HCT116 (cell line): ENCODE data around the gene ADGRL3. TPM values are rescaled to one million over a fixed set of nuclear protein-coding genes. Genes with fewer than 3 reads are reported as not detected.

Experiments
- ATAC-seq: fragments of 200-7000 bp; cut with Tn5 transposase; 2 replicates; pipeline ENCODE4 v1.9.1; 2020; ENCODE audit warnings: mild to moderate bottlenecking, moderate library complexity
- BruUV-seq: library from RNA; stranded (reverse); fragments of 400-500 nt; replicated peaks from 2 replicates; lab custom pipeline; 2021; lab: Mats Ljungman, UMichigan
- CTCF ChIA-PET: fragments of 300-600 bp; sonication (Branson Sonifier 250); formaldehyde crosslinking; loops from one replicate; lab custom pipeline; 2021; ENCODE audit warnings: antibody characterized with exemption; lab: Charles Lee
- POLR2A ChIA-PET: fragments of 300-600, 350-600 bp; sonication (Branson Sonifier 250); formaldehyde crosslinking; loops from one replicate; lab custom pipeline; 2021; ENCODE audit warnings: antibody characterized with exemption; lab: Charles Lee
- RAD21 ChIA-PET, 2 experiments: fragments of 300-600 bp; sonication (Branson Sonifier 250); formaldehyde crosslinking; loops; one replicate each; lab custom pipeline; 2023; ENCODE audit warnings: low total read pairs in 2 of 2; ENCODE audit not compliant: uncharacterized antibody in 2 of 2, unreplicated experiment in 2 of 2, low non-redundant PET in 1 of 2; lab: Charles Lee
- DNase-seq: peaks from one replicate; pipeline ENCODE4 v3.0.0-alpha.2; 2010; ENCODE audit warnings: low read depth, low spot score
- H2AFZ ChIP-seq: fragments of 200-600 bp; shearing (Covaris generic), sonication (generic); 2 replicates; pipeline ENCODE4 v1.6.1; 2017; ENCODE audit warnings: low read depth, mixed run types, mixed read lengths, antibody characterized with exemption, low read length; ENCODE audit not compliant: poor library complexity, severe bottlenecking
- H3K27ac ChIP-seq: 2 replicates; pipeline ENCODE4 v1.5.1; 2012; ENCODE audit warnings: low read depth, low read length
- H3K27me3 ChIP-seq: fragments of 200-600 bp; sonication (generic); 2 replicates; pipeline ENCODE4 v1.6.1; 2016; ENCODE audit warnings: mixed run types, low read length, mixed read lengths; ENCODE audit not compliant: insufficient read depth
- H3K36me3 ChIP-seq, 2 experiments: fragments of 200-500 bp in 1 of 2; fragments of 200-600 bp in 1 of 2; sonication (Bioruptor generic) in 1 of 2; sonication (generic) in 1 of 2; 2 replicates each; pipeline versions ENCODE4 v1.5.1 to v1.6.1; 2014 to 2016; ENCODE audit warnings: low read length in 2 of 2, inconsistent platforms in 1 of 2, mixed read lengths in 1 of 2, mixed run types in 1 of 2; ENCODE audit not compliant: insufficient read depth in 2 of 2, control insufficient read depth in 1 of 2
- H3K4me1 ChIP-seq, 2 experiments: fragments of 200-600 bp in 1 of 2; sonication (generic) in 1 of 2; 2 replicates each; pipeline versions ENCODE4 v1.5.1 to v1.6.1; 2012 to 2017; ENCODE audit warnings: low read length in 2 of 2, inconsistent platforms in 1 of 2, mild to moderate bottlenecking in 1 of 2, mixed read lengths in 1 of 2, mixed run types in 1 of 2, moderate library complexity in 1 of 2; ENCODE audit not compliant: insufficient read depth in 2 of 2, control insufficient read depth in 1 of 2
- H3K4me2 ChIP-seq: fragments of 200-600 bp; sonication (generic); 2 replicates; pipeline ENCODE4 v1.6.1; 2017; ENCODE audit warnings: mixed run types, low read length, mixed read lengths
- H3K4me3 ChIP-seq, 2 experiments: fragments of 200-600 bp in 1 of 2; sonication (generic) in 1 of 2; replicated peaks in 1 of 2; 2 replicates each; pipeline ENCODE4 v1.5.1; 2011 to 2016; ENCODE audit warnings: low read length in 2 of 2, control low read depth in 1 of 2, low read depth in 1 of 2, mild to moderate bottlenecking in 1 of 2, mixed read lengths in 1 of 2, mixed run types in 1 of 2
- H3K79me2 ChIP-seq: fragments of 200-600 bp; sonication (generic); 2 replicates; pipeline ENCODE4 v1.6.1; 2017; ENCODE audit warnings: mild to moderate bottlenecking, mixed run types, low read length, moderate library complexity, mixed read lengths; ENCODE audit not compliant: insufficient read depth
- H3K9ac ChIP-seq: fragments of 200-600 bp; sonication (generic); 2 replicates; pipeline ENCODE4 v1.6.1; 2016; ENCODE audit warnings: low read length, mixed read lengths
- H3K9me2 ChIP-seq: fragments of 200-600 bp; sonication (generic), shearing (Covaris generic); 2 replicates; pipeline ENCODE4 v1.6.1; 2017; ENCODE audit warnings: mixed run types, mild to moderate bottlenecking, moderate library complexity; ENCODE audit not compliant: insufficient read depth
- H3K9me3 ChIP-seq, 2 experiments: fragments of 200-500 bp in 1 of 2; fragments of 200-600 bp in 1 of 2; sonication (Bioruptor generic) in 1 of 2; sonication (generic) in 1 of 2; 2 replicates each; pipeline ENCODE4 v1.6.1; 2014 to 2017; ENCODE audit warnings: low read length in 2 of 2, mixed read lengths in 2 of 2, inconsistent platforms in 1 of 2, low read depth in 1 of 2, mild to moderate bottlenecking in 1 of 2, mixed run types in 1 of 2, moderate library complexity in 1 of 2; ENCODE audit not compliant: control insufficient read depth in 1 of 2, insufficient read depth in 1 of 2
- H4K20me1 ChIP-seq: fragments of 200-600 bp; sonication (generic), shearing (Covaris generic); 2 replicates; pipeline ENCODE4 v1.6.1; 2017; ENCODE audit warnings: mixed run types, mild to moderate bottlenecking, moderate library complexity; ENCODE audit not compliant: insufficient read depth
- CTCF ChIP-seq, 3 experiments: fragments of 200-600 bp in 1 of 3; sonication (generic) in 1 of 3; IDR thresholded peaks in 2 of 3; conservative IDR thresholded peaks in 1 of 3; 2 replicates each; pipeline ENCODE4 v1.5.1; 2012 to 2017; ENCODE audit warnings: low read depth in 2 of 3, low read length in 2 of 3, antibody characterized with exemption in 1 of 3, borderline replicate concordance in 1 of 3, control low read depth in 1 of 3, mild to moderate bottlenecking in 1 of 3, mixed read lengths in 1 of 3, mixed run types in 1 of 3, moderate library complexity in 1 of 3; ENCODE audit not compliant: insufficient read depth in 1 of 3
- EGR1 ChIP-seq: IDR thresholded peaks from 2 replicates; pipeline ENCODE4 v1.6.1; 2012; ENCODE audit warnings: low read depth
- FOSL1 ChIP-seq: IDR thresholded peaks from 2 replicates; pipeline ENCODE4 v1.6.1; 2012; ENCODE audit warnings: low read depth
- JUND ChIP-seq: IDR thresholded peaks from 2 replicates; pipeline ENCODE4 v1.6.1; 2012
- MAX ChIP-seq: IDR thresholded peaks from 2 replicates; pipeline ENCODE4 v1.6.1; 2012
- POLR2AphosphoS5 ChIP-seq: IDR thresholded peaks from 2 replicates; pipeline ENCODE4 v1.6.1; 2011; ENCODE audit warnings: mild to moderate bottlenecking, low read depth, low read length, moderate library complexity
- RAD21 ChIP-seq: IDR thresholded peaks from 2 replicates; pipeline ENCODE4 v1.6.1; 2012; ENCODE audit warnings: low read depth, mild to moderate bottlenecking
- SIN3A ChIP-seq: IDR thresholded peaks from 2 replicates; pipeline ENCODE4 v1.6.1; 2012; ENCODE audit warnings: low read depth
- SP1 ChIP-seq: IDR thresholded peaks from 2 replicates; pipeline ENCODE4 v1.6.1; 2012; ENCODE audit warnings: low read depth
- TCF7L2 ChIP-seq: IDR thresholded peaks from 2 replicates; pipeline ENCODE4 v1.7.0; 2011; ENCODE audit warnings: borderline replicate concordance, inconsistent platforms; ENCODE audit not compliant: insufficient read depth, insufficient read length; ENCODE audit errors: extremely low read depth
- intact Hi-C: fragments of 100-400 bp; cut with micrococcal nuclease; formaldehyde crosslinking; loops from 2 replicates; pipeline ENCODE4 v1.10.0; 2022
- total RNA-seq: library from RNA; stranded (reverse); gene quantifications from one replicate; pipeline ENCODE4 v1.2.1, GENCODE V29; 2021; ENCODE audit not compliant: unreplicated experiment
- TF ChIP-seq, protein P1 (sequence below): IDR thresholded peaks from 2 replicates; pipeline ENCODE4 v1.6.1; 2012

The ADGRL3 gene
- total RNA-seq, 1 experiment from 2014 or later: not detected

DNA sequence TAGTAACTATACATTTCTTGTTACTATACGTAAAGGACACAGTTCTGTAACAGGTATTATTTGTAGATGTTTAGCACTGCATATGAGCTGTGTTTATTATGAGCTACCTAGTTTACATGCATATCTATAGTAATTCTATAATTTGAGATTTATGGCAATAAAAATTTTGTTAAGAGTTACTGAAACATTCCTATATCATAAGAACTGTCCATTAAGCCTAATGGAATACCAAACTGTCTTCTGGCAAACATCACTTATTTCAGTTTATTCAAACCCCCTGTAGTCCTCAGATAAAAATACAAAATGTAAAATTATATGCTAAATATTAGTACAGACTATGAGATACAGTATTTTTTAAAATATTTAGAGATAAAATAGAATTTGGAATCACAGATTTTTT is 205.2 kb downstream of the ADGRL3 start:
- no peaks in the 10 kb centered on the region for H3K4me1 ChIP-seq
- H3K27me3 ChIP-seq: no peaks in the 10 kb centered on the region
- H3K79me2 ChIP-seq: no peaks in the 10 kb centered on the region
- H3K27ac ChIP-seq: no peak overlapping the region
- intact Hi-C loops: no loop called here
- H3K9me2 ChIP-seq: no peaks in the 10 kb centered on the region
- TF ChIP-seq CTCF (IDR thresholded peaks at IDR 0.05 in 2 of 3, conservative IDR thresholded peaks at IDR 0.05 in 1 of 3; ENCODE audit: borderline replicate concordance in 1 of 3, insufficient read depth in 1 of 3, low read depth in 2 of 3, low read length in 2 of 3) (no peak), POLR2AphosphoS5 (no peak), JUND (no peak), MAX (no peak), TCF7L2 (no peak), SIN3A (no peak), SP1 (no peak), RAD21 (no peak), FOSL1 (no peak), EGR1 (no peak)
- TF ChIP-seq, protein P1, sequence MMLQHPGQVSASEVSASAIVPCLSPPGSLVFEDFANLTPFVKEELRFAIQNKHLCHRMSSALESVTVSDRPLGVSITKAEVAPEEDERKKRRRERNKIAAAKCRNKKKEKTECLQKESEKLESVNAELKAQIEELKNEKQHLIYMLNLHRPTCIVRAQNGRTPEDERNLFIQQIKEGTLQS: no peak
- H3K9ac ChIP-seq: no peak overlapping the region
- ChIA-PET CTCF (no interaction called here), RAD21 (no interaction called here), POLR2A (no interaction called here)
- H3K36me3 ChIP-seq: no peaks in the 10 kb centered on the region
- H3K4me3 ChIP-seq: no peak overlapping the region
- DNase-seq: no peak
- ATAC-seq: no peak
- H2AFZ ChIP-seq: no peak overlapping the region
- BruUV-seq: no TSS peak
- no peak overlapping the region for H3K4me2 ChIP-seq
- H3K9me3 ChIP-seq: peaks cover 10 to 20% of the 10 kb centered on the region in 2 experiments; a peak in 3 of 4 replicates
- no peaks in the 10 kb centered on the region for H4K20me1 ChIP-seq
